Measurements from ENCODE around the gene PTPA. TPM values are rescaled to one million over a fixed set of nuclear protein-coding genes. Genes with fewer than 3 reads are reported as not detected.

The PTPA gene
- total and polyA plus RNA-seq, 2 donors (not counting 3 experiments of a cell fraction or from before 2014, with no cell fraction given), result 97.7 to 121 TPM

- H3K4me2 ChIP-seq (ENCODE audit: insufficient read depth, low read length), result peak overlapping the region; percentile 50
- peak overlapping the region; percentile 62 for H2AFZ ChIP-seq (ENCODE audit: low read depth, low read length)
- no peak for FAIRE-seq
- H3K4me3 ChIP-seq (replicated peaks in 1 of 3; ENCODE audit: insufficient read depth in 1 of 3, low read depth in 1 of 3, low read length in 3 of 3), result peak overlapping the region in 2 of 3 experiments; percentile 3 to 9
- dilution Hi-C loops (cut with MboI; ENCODE audit: extremely low pct_ligation_motif_present, low sequenced_read_pairs) (no loop called here), intact Hi-C loops (cut with micrococcal nuclease) (loop anchor here (5.0 kb wide), 1 partner anchor 144 kb away; no protein-coding TSS in a partner anchor)
- no peaks in the 10 kb centered on the region for H3K36me3 ChIP-seq (ENCODE audit: control insufficient read depth in 2 of 2, extremely low read depth in 1 of 2, insufficient read depth in 2 of 2, low read length in 2 of 2)
- no peak for DNase-seq (ENCODE audit: low read depth, low spot score)
- H3K9me1 ChIP-seq (replicated peaks; ENCODE audit: control insufficient read depth, extremely low read depth, insufficient read depth, low read length), result no peaks in the 10 kb centered on the region
- BruUV-seq (replicated peaks), result no TSS peak
- peaks cover 13% of the 10 kb centered on the region for H3K79me2 ChIP-seq (ENCODE audit: control insufficient read depth, insufficient read depth, low read length)
- TF ChIP-seq MYC (IDR thresholded peaks at IDR 0.05; ENCODE audit: low read depth, low read length) (no peak), MAX (IDR thresholded peaks at IDR 0.05; ENCODE audit: insufficient read depth, insufficient read length) (no peak), POLR2A (IDR thresholded peaks at IDR 0.05; ENCODE audit: low read depth, low read length) (no peak)
- no peak overlapping the region for H3K9ac ChIP-seq (replicated peaks; ENCODE audit: extremely low read depth, insufficient read depth, low read length)
- H4K20me1 ChIP-seq (replicated peaks; ENCODE audit: control insufficient read depth, extremely low read depth, insufficient read depth, low read length), result no peaks in the 10 kb centered on the region
- no peaks in the 10 kb centered on the region for H3K27me3 ChIP-seq (ENCODE audit: control insufficient read depth in 2 of 2, insufficient read depth in 2 of 2, low read length in 2 of 2)
- peaks cover 21% of the 10 kb centered on the region for H3K4me1 ChIP-seq (ENCODE audit: control insufficient read depth, extremely low read depth, insufficient read depth, low read length)
- ChIA-PET POLR2A (interaction anchor here (0.6 to 5.6 kb wide), 29 partner anchors 8 to 447 kb away, joined by 3 to 39 read pairs (median 3); partner anchors contain the start of genes C9orf50 and NTMT1), CTCF (interaction anchor here (1.0 to 9.3 kb wide), 5 partner anchors 12 to 318 kb away, joined by 3 to 287 read pairs (median 4); no protein-coding TSS in a partner anchor)
- H3K9me3 ChIP-seq (replicated peaks; ENCODE audit: control insufficient read depth, insufficient read depth, low read length), result no peaks in the 10 kb centered on the region
- no peak overlapping the region for H3K27ac ChIP-seq (ENCODE audit: insufficient read depth, low read depth, low read length)
These were observed 67.6 kb downstream of the PTPA start for GRCh38 chr9:129178568-129179382.

- ChIA-PET POLR2A (no interaction called here), CTCF (interaction anchor here (1.7 kb wide), 1 partner anchor 10 kb away, joined by 6 read pairs; no protein-coding TSS in a partner anchor)
- H2AFZ ChIP-seq (ENCODE audit: low read depth, low read length), result no peak overlapping the region
- no peaks in the 10 kb centered on the region for H3K9me3 ChIP-seq (replicated peaks; ENCODE audit: control insufficient read depth, insufficient read depth, low read length)
- no peak overlapping the region for H3K4me3 ChIP-seq (replicated peaks in 1 of 3; ENCODE audit: insufficient read depth in 1 of 3, low read depth in 1 of 3, low read length in 3 of 3)
- FAIRE-seq (no peak), DNase-seq (ENCODE audit: low read depth, low spot score) (no peak)
- H3K36me3 ChIP-seq (ENCODE audit: control insufficient read depth in 2 of 2, extremely low read depth in 1 of 2, insufficient read depth in 2 of 2, low read length in 2 of 2), result no peaks in the 10 kb centered on the region
- dilution Hi-C loops (cut with MboI; ENCODE audit: extremely low pct_ligation_motif_present, low sequenced_read_pairs) (no loop called here), intact Hi-C loops (cut with micrococcal nuclease) (no loop called here)
- H3K4me1 ChIP-seq (ENCODE audit: control insufficient read depth, extremely low read depth, insufficient read depth, low read length), result peaks cover 5% of the 10 kb centered on the region
- H3K27ac ChIP-seq (ENCODE audit: insufficient read depth, low read depth, low read length), result no peak overlapping the region
- H3K27me3 ChIP-seq (ENCODE audit: control insufficient read depth in 2 of 2, insufficient read depth in 2 of 2, low read length in 2 of 2), result no peaks in the 10 kb centered on the region
- no peaks in the 10 kb centered on the region for H3K9me1 ChIP-seq (replicated peaks; ENCODE audit: control insufficient read depth, extremely low read depth, insufficient read depth, low read length)
- no TSS peak for BruUV-seq (replicated peaks)
- no peak overlapping the region for H3K9ac ChIP-seq (replicated peaks; ENCODE audit: extremely low read depth, insufficient read depth, low read length)
- no peak overlapping the region for H3K4me2 ChIP-seq (ENCODE audit: insufficient read depth, low read length)
- H4K20me1 ChIP-seq (replicated peaks; ENCODE audit: control insufficient read depth, extremely low read depth, insufficient read depth, low read length), result no peaks in the 10 kb centered on the region
- TF ChIP-seq MYC (IDR thresholded peaks at IDR 0.05; ENCODE audit: low read depth, low read length), result no peak
- TF ChIP-seq GATA2 (IDR thresholded peaks at IDR 0.05; ENCODE audit: insufficient read depth, insufficient read length, low read depth, low read length), result no peak
- no peak for TF ChIP-seq MAX (IDR thresholded peaks at IDR 0.05; ENCODE audit: insufficient read depth, insufficient read length)
- peaks cover 12% of the 10 kb centered on the region for H3K79me2 ChIP-seq (ENCODE audit: control insufficient read depth, insufficient read depth, low read length)
These were observed 70.0 kb downstream of the PTPA start for GRCh38 chr9:129181246-129181645.

Data from endothelial cell of umbilical vein (primary cell).